HepG2 (cell line): ENCODE data around the gene SGF29. TPM values are rescaled to one million over a fixed set of nuclear protein-coding genes. Genes with fewer than 3 reads are reported as not detected.
A peak's percentile ranks its signal among the peaks of the same experiment; 100 is the strongest.

Source experiments
- EP300 ChIP-seq, 3 experiments: sonication (generic) in 1 of 3; formaldehyde crosslinking in 1 of 3; IDR thresholded peaks; 2 replicates each; pipeline versions ENCODE4 v1.5.1 to v1.6.1; 2011 to 2020; ENCODE audit warnings: low read depth in 2 of 3, low read length in 2 of 3, borderline replicate concordance in 1 of 3, improper control_type of control experiment in 1 of 3, mild to moderate bottlenecking in 1 of 3, missing genetic modification reagents in 1 of 3, moderate library complexity in 1 of 3
- FOXA1 ChIP-seq, 2 experiments: fragments of 450-650 bp in 1 of 2; sonication (generic) in 1 of 2; formaldehyde crosslinking in 1 of 2; IDR thresholded peaks; 2 replicates each; pipeline versions ENCODE4 v1.4.0 to v1.6.1; 2016 to 2020; ENCODE audit warnings: missing genetic modification reagents in 1 of 2
- FOXC1 ChIP-seq: sonication (generic); formaldehyde crosslinking; IDR thresholded peaks from 2 replicates; pipeline ENCODE4 v1.8.0; 2022; ENCODE audit warnings: mild to moderate bottlenecking, missing genetic modification reagents, borderline replicate concordance
- GATA4 ChIP-seq: sonication (generic); IDR thresholded peaks from 2 replicates; pipeline ENCODE4 v1.6.1; 2016; ENCODE audit warnings: antibody characterized with exemption, low read depth, borderline replicate concordance
- MATR3 ChIP-seq: sonication (generic); formaldehyde crosslinking; IDR thresholded peaks from 2 replicates; pipeline ENCODE4 v1.4.0; 2020; ENCODE audit warnings: missing genetic modification reagents
- NFATC3 ChIP-seq: sonication (generic); formaldehyde crosslinking; IDR thresholded peaks from 2 replicates; pipeline ENCODE4 v1.5.1; 2020; ENCODE audit warnings: mild to moderate bottlenecking, missing genetic modification reagents
- PAF1 ChIP-seq: IDR thresholded peaks from 2 replicates; pipeline ENCODE4 v1.6.1; 2016; ENCODE audit warnings: missing genetic modification reagents, missing compliant biosample characterization
- SIX4 ChIP-seq: sonication (generic); formaldehyde crosslinking; IDR thresholded peaks from 2 replicates; pipeline ENCODE4 v1.4.0; 2020; ENCODE audit warnings: missing genetic modification reagents
- SP140L ChIP-seq: sonication (generic); formaldehyde crosslinking; IDR thresholded peaks from 2 replicates; pipeline ENCODE4 v1.4.0; 2020; ENCODE audit warnings: missing genetic modification reagents, borderline replicate concordance
- SUZ12 ChIP-seq: fragments of 150-350 bp; IDR thresholded peaks from 2 replicates; pipeline ENCODE4 v1.6.1; 2014; ENCODE audit warnings: low read depth, low read length
- ZNF552 ChIP-seq: sonication (generic); formaldehyde crosslinking; IDR thresholded peaks from 2 replicates; pipeline ENCODE4 v1.9.0; 2022; ENCODE audit warnings: missing genetic modification reagents, mild to moderate bottlenecking, borderline replicate concordance
- ZNF83 ChIP-seq: sonication (generic); formaldehyde crosslinking; IDR thresholded peaks from 2 replicates; pipeline ENCODE4 v1.4.0; 2020; ENCODE audit warnings: missing genetic modification reagents, mild to moderate bottlenecking, borderline replicate concordance
- polyA plus RNA-seq, 8 experiments: library from polyadenylated mRNA; depleted of rRNA in 3 of 8; stranded (reverse) in 7 of 8; unstranded in 1 of 8; fragments of >200 nt; fragmentation: Illumina TruSeq in 4 of 8; extraction: Trizol in 4 of 8; gene quantifications; 2 replicates each; pipeline versions ENCODE4 v1.2.1 to v1.2.3, GENCODE V29; 2011 to 2016; ENCODE audit warnings: low read depth in 4 of 8, missing spikeins in 1 of 8, mixed read lengths in 1 of 8; ENCODE audit not compliant: insufficient read depth in 1 of 8
- total RNA-seq, 5 experiments: library from RNA; depleted of rRNA; stranded (reverse); fragments of >200 nt; fragmentation: Illumina TruSeq; extraction: Trizol; gene quantifications; 2 replicates each; pipeline ENCODE4 v1.2.3, GENCODE V29; 2016; ENCODE audit warnings: low read depth in 1 of 5
- TF ChIP-seq, protein P1 (sequence below): sonication (generic); formaldehyde crosslinking; IDR thresholded peaks from 2 replicates; pipeline ENCODE4 v1.8.1; 2022; ENCODE audit warnings: low read depth, mild to moderate bottlenecking, missing genetic modification reagents
- TF ChIP-seq, protein P2 (sequence below): sonication (generic); formaldehyde crosslinking; IDR thresholded peaks from one replicate; pipeline ENCODE4 v1.5.1; 2020; ENCODE audit warnings: mild to moderate bottlenecking, missing genetic modification reagents; ENCODE audit errors: not compliant biosample characterization
- TF ChIP-seq, protein P3 (sequence below): IDR thresholded peaks from 2 replicates; pipeline ENCODE4 v1.6.1; 2016; ENCODE audit warnings: low read depth, borderline replicate concordance
- TF ChIP-seq, protein P4 (sequence below): IDR thresholded peaks from 2 replicates; pipeline ENCODE4 v1.6.1; 2016; ENCODE audit warnings: mild to moderate bottlenecking, missing biosample characterization, missing genetic modification reagents

The SGF29 gene
- total and polyA plus RNA-seq, 2 of the 13 experiments (the other 11 are each of a cell fraction or from before 2014, with no cell fraction given), result 5.0 to 29.4 TPM

DNA sequence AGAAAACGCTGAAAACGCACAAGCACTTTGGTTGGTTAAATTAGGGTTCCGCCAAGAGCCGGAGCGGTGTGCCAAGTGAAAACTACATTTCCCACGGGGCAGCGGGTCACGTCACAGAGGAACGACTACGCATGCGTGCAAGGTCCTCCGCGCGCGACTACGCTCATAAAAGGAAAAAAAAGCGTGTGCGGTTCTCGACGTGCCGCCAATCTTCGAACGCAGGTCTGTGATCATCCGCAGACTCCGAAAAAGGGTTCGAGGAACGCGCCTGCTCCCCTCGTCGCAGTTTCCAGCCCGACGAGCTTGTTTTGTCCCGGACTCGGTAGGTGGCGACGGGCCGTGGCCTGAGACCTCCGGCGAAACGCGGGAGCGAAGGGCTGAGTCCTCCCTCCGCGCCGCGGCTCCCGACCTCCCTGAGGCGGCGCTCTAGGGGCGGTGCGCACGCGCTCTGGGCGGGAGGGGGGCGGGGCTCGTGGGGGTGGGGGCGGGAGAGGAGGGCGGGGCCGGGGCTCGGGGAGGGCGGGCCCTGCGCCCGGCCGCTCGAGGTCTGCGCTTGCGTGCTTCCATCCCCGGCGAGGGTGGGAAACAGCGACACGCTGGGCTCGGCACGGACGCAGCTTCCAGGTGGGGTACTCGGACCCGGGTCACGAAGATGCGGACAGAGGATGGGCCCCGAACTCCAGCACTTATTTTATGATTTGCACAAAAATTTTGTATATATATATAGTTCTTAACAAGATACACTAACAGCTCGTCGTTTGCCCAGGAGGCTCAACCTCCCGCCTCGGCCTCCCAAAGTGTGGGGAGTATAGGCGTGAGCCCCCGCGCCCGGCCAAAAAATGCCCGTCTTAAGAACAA is at the start of gene SGF29 (continued):
- TF ChIP-seq, protein P1, sequence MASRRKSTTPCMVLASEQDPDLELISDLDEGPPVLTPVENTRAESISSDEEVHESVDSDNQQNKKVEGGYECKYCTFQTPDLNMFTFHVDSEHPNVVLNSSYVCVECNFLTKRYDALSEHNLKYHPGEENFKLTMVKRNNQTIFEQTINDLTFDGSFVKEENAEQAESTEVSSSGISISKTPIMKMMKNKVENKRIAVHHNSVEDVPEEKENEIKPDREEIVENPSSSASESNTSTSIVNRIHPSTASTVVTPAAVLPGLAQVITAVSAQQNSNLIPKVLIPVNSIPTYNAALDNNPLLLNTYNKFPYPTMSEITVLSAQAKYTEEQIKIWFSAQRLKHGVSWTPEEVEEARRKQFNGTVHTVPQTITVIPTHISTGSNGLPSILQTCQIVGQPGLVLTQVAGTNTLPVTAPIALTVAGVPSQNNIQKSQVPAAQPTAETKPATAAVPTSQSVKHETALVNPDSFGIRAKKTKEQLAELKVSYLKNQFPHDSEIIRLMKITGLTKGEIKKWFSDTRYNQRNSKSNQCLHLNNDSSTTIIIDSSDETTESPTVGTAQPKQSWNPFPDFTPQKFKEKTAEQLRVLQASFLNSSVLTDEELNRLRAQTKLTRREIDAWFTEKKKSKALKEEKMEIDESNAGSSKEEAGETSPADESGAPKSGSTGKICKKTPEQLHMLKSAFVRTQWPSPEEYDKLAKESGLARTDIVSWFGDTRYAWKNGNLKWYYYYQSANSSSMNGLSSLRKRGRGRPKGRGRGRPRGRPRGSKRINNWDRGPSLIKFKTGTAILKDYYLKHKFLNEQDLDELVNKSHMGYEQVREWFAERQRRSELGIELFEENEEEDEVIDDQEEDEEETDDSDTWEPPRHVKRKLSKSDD (CRISPR knock-in tag), result peak; percentile 92
- TF ChIP-seq SIX4 (CRISPR knock-in tag), result peak; percentile 66; the same call in 1 of the 2 replicates
- peak in 1 of 2 experiments; percentile 23; a peak in 1 of 4 replicates for TF ChIP-seq EP300 (IDR thresholded peaks at IDR 0.05; ENCODE audit: low read depth in 2 of 2, low read length in 2 of 2)
- TF ChIP-seq EP300 (CRISPR knock-in tag; IDR thresholded peaks at IDR 0.05; ENCODE audit: borderline replicate concordance), result no peak
- TF ChIP-seq ZNF83, result peak; percentile 95; the same call in 1 of the 2 replicates
- TF ChIP-seq GATA4, result peak; percentile 87
- TF ChIP-seq, protein P2, sequence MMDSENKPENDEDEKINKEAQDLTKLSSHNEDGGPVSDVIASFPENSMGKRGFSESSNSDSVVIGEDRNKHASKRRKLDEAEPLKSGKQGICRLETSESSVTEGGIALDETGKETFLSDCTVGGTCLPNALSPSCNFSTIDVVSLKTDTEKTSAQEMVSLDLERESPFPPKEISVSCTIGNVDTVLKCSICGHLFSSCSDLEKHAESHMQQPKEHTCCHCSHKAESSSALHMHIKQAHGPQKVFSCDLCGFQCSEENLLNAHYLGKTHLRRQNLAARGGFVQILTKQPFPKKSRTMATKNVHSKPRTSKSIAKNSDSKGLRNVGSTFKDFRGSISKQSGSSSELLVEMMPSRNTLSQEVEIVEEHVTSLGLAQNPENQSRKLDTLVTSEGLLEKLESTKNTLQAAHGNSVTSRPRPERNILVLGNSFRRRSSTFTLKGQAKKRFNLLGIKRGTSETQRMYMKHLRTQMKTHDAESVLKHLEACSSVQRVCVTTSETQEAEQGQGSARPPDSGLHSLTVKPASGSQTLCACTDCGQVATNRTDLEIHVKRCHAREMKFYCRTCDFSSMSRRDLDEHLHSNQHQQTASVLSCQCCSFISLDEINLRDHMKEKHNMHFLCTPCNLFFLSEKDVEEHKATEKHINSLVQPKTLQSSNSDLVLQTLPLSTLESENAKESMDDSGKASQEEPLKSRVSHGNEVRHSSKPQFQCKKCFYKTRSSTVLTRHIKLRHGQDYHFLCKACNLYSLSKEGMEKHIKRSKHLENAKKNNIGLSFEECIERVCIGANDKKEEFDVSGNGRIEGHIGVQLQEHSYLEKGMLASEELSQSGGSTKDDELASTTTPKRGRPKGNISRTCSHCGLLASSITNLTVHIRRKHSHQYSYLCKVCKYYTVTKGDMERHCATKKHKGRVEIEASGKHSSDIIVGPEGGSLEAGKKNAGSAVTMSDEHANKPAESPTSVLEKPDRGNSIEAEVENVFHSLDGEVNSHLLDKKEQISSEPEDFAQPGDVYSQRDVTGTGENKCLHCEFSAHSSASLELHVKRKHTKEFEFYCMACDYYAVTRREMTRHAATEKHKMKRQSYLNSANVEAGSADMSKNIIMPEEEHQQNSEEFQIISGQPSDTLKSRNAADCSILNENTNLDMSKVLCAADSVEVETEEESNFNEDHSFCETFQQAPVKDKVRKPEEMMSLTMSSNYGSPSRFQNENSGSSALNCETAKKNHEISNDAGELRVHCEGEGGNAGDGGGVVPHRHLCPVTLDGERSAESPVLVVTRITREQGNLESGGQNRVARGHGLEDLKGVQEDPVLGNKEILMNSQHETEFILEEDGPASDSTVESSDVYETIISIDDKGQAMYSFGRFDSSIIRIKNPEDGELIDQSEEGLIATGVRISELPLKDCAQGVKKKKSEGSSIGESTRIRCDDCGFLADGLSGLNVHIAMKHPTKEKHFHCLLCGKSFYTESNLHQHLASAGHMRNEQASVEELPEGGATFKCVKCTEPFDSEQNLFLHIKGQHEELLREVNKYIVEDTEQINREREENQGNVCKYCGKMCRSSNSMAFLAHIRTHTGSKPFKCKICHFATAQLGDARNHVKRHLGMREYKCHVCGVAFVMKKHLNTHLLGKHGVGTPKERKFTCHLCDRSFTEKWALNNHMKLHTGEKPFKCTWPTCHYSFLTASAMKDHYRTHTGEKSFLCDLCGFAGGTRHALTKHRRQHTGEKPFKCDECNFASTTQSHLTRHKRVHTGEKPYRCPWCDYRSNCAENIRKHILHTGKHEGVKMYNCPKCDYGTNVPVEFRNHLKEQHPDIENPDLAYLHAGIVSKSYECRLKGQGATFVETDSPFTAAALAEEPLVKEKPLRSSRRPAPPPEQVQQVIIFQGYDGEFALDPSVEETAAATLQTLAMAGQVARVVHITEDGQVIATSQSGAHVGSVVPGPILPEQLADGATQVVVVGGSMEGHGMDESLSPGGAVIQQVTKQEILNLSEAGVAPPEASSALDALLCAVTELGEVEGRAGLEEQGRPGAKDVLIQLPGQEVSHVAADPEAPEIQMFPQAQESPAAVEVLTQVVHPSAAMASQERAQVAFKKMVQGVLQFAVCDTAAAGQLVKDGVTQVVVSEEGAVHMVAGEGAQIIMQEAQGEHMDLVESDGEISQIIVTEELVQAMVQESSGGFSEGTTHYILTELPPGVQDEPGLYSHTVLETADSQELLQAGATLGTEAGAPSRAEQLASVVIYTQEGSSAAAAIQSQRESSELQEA (CRISPR knock-in tag), result peak; percentile 84
- TF ChIP-seq, protein P3, sequence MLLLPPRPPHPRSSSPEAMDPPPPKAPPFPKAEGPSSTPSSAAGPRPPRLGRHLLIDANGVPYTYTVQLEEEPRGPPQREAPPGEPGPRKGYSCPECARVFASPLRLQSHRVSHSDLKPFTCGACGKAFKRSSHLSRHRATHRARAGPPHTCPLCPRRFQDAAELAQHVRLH (CRISPR knock-in tag), result peak; percentile 85
- TF ChIP-seq SP140L (CRISPR knock-in tag), result peak; percentile 92; the same call in 1 of the 2 replicates
- peak; percentile 75 for TF ChIP-seq SUZ12
- TF ChIP-seq ZNF552, result 0 out of 2 replicates have a peak, but pooled peaks have one; percentile 54
- TF ChIP-seq MATR3 (CRISPR knock-in tag), result no peak
- TF ChIP-seq NFATC3 (CRISPR knock-in tag), result peak; percentile 97
- TF ChIP-seq, protein P4, sequence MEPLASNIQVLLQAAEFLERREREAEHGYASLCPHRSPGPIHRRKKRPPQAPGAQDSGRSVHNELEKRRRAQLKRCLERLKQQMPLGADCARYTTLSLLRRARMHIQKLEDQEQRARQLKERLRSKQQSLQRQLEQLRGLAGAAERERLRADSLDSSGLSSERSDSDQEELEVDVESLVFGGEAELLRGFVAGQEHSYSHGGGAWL, result peak; percentile 95
- no peak for TF ChIP-seq PAF1 (CRISPR knock-in tag)
- TF ChIP-seq FOXC1 (CRISPR knock-in tag), result peak; percentile 88
- no peak for TF ChIP-seq FOXA1 (IDR thresholded peaks at IDR 0.05)
- TF ChIP-seq FOXA1 (CRISPR knock-in tag; IDR thresholded peaks at IDR 0.05), result peak; percentile 44
